ENCODE results near the gene TMEM178B.

TMEM178B gene

DNA sequence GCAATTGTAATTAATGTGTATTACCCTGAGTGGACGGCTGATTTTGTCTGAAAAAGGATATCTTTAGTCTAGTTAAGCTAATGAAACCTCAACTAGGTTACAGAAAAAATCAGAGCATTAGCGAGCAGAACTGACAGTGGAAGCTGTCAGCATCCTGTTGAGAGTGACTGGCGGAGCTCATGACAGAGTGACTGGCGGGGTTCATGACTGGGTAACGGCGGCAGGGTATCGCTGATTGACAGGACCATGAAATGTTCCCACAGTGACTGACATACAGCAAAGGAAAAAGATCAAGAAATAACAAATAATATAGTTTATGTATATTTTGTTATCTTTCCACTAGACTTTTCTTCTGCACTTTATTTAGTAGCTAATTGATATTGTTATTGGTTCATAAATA lies 274.9 kb downstream of the TMEM178B start:
- H3K4me3 ChIP-seq (ENCODE audit: low read depth, low read length) = no peak overlapping the region

DNA sequence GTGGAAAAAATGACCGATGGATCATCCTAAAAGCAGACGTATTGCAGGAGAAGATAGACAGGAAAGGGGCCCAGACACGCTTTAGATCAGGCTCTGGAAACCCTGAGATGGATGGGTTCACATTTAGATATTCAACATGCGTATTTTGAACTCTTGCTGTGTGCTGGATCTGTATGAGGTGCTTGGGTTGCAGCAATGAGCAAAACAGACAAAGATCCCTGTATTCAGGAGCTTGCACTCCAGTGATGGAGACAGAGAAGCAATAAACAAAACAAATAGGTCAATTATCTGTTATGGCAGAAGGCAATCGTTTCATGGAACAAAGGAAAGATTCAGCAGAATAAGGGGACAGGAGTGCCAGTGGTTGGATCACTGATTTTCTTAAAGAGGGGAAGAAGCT lies 275.5 kb downstream of the TMEM178B start:
- no peak overlapping the region for H3K4me3 ChIP-seq (ENCODE audit: low read depth, low read length)

DNA sequence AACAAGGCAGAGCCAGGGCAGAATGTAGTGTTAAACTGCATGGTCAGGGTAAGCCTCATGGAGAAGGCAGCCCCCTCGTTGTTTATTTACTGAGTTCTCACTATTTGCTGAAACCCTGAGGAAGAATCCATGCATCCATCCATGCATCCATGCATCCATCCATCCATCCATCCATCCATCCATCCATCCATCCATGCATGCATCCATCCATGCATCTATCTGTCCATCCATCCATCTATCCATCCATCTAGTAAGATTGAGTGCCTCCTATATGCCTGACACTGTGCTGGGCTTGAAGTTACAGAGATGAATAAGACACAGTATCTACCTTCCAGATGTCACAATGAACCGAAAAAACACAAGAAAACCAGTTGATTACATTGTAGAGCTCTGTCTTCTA lies 275.9 kb downstream of the TMEM178B start:
- no peak overlapping the region for H3K4me3 ChIP-seq (ENCODE audit: low read depth, low read length)

DNA sequence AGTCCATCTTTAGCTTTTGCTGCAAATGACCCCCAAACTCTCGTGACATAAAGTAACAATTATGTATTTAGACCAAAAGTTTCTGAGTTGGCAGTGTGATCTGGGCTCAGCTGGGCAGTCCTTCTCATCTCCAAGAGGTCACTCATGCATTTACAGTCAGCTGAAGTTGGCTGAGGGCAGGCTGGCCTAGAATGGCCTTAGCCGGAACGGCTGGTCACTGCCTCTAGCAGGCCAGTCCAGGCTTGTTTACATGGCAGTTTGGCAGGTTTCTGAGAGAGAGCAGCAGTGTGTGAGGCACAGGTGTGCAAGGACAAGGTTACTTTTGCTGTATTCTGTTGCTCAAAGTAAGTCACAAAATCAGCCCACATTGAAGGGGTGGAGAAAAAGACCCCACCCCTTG lies 277.3 kb downstream of the TMEM178B start:
- no peak overlapping the region for H3K4me3 ChIP-seq (ENCODE audit: low read depth, low read length)

DNA sequence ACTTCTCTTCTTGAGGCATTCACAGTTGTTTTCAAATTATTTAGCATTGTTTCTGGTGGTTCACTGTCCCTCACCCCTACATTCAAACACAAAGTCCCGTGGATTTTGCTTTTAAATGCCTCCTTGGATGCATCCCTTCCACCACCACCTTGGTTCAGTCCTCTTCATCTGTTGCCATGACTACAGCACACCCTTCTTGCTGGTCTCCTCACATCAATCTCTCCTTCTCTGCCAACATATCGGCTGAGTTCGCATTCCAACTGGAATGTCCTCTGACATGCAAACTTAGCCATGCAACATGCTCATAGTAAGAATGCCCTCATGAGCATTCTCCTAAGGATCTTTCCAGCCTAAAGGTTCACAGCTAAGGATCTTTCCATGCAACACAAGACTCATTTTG lies 279.1 kb downstream of the TMEM178B start:
- no peak overlapping the region for H3K4me3 ChIP-seq (ENCODE audit: low read depth, low read length)

DNA sequence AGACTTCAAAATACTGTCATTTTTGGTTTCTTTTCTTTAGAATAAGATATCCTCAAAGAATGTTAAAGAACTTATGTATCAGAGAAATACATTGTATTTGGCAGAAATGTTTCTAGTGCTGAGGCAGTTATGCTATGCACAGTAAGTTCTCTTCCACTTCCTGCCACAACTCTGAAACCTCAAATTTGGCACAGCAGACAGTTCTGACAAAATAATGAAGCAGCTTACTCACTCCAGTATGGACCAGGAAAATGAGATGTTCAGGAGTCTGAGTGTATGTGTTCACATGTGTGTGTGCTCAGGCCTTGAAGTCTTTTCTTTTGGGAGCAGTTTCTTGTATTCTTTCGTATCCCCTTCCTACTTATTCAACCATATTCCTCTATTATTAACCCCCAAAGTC lies 280.4 kb downstream of the TMEM178B start:
- H3K4me3 ChIP-seq (ENCODE audit: low read depth, low read length) = no peak overlapping the region

DNA sequence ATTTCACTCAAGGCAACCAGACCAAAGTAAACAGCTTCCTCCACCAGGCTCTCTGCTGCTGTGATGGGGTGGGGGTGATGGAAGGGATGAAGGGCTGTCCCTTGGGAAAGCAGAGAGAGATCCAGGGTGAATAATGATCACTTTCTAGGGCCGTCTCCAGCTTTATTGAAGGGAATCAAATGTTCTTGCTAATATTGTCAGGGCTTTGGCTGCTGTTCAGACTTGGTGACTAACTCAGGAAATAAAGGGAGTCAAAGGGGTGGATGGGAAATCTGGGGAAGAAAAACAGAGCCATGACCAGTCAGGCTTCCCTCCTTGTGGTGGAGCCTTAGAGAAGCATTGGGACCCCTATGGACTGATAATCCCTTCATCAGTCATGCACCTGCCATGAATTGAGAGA lies 281.2 kb downstream of the TMEM178B start:
- H3K4me3 ChIP-seq (ENCODE audit: low read depth, low read length) = no peak overlapping the region

DNA sequence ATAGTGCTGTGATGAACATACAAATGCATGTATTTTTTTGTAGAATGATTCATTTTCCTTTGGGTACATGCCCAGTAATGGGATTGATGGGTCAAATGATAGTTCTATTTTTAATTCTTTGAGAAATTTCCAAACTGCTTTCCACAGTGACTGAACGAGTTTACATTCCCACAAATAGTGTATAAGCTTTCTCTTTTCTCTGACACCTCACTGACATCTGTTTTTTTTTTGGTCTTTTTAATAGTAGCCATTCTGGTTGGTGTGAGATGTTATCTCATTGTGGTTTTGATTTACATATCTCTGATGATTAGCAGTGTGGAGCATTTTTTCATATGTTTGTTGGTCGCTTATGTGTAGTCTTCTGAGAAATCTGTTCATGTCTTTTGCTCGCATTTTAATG lies 282.3 kb downstream of the TMEM178B start:
- H3K4me3 ChIP-seq (ENCODE audit: low read depth, low read length) = no peak overlapping the region

DNA sequence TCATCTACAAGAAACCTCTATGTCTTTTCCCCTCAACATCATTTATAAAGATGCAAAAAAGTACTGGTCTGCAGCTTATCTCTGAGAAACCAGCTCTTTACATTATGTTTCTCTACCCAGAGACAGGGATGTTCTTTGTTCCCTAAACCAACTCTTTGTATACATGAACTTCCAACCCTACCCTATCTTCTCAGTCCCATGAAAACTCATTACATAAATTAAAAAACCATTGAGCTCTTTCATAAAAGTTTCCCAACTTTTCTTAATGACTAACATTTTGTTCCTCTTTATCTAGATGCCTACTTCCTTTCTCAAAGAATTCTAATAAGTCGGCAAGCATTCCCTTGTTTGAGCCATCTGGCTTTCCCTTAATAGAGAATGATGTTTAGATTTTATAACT lies 284.5 kb downstream of the TMEM178B start:
- H3K4me3 ChIP-seq (ENCODE audit: low read depth, low read length) = no peak overlapping the region

DNA sequence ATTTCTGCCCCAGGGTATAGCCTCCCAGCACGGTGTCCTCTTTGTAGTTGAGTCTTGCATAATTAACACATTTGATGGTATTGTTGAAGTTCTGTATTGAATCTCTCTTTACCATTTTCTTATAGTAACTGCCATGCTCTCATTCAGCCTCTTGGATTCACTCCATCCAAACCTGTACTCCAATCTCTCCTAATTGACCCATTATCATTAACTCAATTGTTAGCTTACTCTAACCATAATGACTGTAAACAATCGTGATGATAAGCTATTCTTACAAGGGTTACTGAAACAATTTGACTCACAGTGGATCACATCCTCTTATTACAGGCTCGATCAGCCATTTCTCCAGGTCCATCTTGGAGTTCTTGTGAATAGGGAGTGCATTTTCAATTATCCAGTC lies 285.4 kb downstream of the TMEM178B start:
- no peak overlapping the region for H3K4me3 ChIP-seq (ENCODE audit: low read depth, low read length)

DNA sequence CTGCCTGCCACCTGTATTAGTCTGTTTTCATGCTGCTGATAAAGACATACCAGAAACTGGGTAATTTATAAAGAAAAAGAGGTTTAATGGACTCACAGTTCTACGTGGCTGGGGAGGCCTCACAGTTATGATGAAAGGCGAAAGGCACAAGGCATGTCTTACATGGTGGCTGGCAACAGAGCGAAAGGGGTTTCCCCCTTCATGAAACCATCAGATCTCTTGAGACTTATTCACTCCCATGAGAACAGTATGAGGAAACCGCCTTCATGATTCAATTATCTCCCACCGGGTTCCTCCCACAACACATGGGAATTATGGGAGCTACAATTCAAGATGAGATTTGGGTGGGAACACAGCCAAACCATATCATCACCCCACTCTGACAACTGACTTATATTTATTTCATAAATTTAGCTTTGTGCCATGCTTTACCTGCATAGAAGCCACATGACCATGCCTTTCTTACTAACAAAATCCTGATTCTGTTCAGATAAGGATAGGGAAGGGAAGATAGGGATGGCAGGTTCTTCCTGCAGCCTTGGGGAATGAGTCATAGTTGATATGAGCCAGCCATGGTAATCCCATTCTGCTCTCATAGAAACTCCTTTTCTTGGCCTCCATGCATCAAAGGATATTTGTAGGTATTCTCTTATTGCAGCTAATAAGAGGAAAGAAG lies 286.0 kb downstream of the TMEM178B start:
- no peak overlapping the region for H3K4me3 ChIP-seq (ENCODE audit: low read depth, low read length)

DNA sequence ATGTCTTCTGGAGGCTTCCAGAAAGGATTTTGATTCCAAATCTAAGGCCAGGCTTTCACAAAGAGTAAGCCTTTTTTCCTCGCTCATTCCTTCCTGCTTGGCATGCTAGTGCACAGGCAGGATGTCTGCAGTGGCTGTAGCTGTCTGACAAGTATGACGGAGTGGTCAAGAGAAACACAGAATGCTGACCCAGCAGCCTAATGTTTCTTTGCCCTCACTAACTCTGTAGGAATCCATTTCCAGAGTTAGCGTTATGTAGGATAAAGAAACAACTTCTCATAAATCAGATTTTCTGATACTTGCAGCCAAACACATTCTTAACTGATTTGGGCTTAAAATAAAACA lies 286.5 kb downstream of the TMEM178B start:
- H3K4me3 ChIP-seq (ENCODE audit: low read depth, low read length) = no peak overlapping the region

DNA sequence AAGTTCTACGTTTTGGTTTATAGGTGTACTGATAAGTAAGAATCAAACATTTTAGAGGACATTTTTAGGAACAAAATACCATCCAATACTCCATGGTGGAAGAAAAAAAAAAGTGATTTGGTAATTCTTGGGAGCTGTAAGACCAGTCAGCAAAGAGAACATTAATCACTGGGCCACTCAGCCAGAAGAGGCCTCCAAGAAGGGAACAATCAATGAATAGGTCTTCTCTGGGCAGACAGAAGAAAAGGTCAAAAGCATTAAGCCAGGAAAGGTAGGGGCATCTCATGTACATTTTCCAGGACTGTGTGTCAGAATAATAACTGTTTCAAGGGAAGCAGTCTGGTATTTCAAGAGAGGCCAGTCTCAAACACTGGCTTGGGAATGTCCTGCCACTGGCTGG lies 286.9 kb downstream of the TMEM178B start:
- no peak overlapping the region for H3K4me3 ChIP-seq (ENCODE audit: low read depth, low read length)

DNA sequence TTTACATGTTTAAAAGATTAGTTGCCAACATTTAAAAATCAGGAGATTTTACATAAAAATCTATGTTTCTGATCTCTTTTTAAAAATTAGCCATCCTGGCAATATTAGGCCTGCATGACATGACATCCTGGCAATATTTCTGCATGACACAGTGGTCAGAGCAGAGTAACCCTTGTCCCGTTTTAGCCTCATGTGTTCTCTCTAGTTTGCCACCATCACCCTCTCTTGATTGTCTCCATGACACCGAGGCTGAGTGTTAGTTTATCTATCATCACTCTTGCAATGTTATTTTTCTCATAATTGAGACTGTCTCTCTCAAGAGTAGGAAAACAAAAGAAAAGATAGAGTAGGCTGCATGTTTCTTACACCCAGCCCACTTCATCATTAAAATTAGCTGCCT lies 287.6 kb downstream of the TMEM178B start:
- no peak overlapping the region for H3K4me3 ChIP-seq (ENCODE audit: low read depth, low read length)

DNA sequence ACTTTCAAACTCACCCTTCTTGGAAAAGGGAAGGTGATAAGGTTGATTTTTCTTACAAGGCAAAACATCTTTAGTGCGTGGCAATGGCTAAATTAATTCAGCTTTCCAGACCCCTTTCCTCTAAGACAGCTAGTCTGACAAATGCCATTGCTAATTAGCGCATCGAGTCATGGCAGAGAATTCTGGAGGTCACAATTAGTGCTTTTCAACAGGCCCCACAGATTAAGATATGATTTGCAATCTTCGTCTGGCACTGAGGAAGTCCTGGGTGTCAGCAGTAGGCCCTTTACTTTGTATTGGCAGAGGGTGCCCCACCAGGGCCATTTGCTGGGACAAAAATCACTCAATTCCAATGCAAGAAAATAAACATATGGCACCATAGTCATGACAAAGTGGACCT lies 288.1 kb downstream of the TMEM178B start:
- no peak overlapping the region for H3K4me3 ChIP-seq (ENCODE audit: low read depth, low read length)

DNA sequence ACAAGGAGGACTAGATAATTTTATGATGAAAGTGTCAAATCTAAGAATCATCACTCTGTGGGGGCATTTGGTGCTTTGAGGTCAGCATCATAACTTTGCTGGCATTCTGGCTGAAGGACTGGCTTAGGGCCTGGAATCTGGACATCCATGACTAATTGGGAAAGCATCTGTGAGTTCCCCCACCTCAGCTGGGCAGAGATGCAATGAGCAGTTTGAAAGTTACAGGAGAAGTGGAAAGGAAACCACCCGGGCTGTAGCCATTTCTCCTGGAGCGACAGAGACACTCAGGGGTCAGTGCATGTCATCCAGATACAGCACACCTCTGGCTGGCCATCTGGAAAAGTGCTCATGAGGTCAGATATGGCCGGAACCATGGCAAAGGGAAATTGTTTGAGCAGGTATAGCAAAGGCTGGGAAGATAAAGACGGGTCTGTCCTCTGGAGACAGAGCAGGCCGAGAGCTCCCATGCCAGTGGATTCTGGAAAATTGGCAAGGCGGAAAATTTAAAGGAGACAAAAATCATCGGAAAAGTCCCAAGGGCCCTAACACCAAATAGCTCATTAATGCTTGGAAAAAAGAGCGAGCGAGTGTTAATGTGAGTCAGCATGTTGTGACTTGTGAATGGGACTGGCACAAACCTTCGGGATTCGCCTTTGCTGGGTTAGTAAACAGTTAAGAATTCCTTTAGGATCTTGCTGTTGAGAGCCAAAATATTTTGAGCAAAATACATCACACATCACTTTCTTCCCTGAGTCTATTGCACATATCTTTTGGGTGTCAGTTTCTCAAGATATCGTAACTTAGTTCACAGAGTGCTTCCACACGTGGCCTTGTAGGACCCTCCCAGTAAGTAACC lies 288.9 kb downstream of the TMEM178B start:
- no peak overlapping the region for H3K4me3 ChIP-seq (ENCODE audit: low read depth, low read length)

DNA sequence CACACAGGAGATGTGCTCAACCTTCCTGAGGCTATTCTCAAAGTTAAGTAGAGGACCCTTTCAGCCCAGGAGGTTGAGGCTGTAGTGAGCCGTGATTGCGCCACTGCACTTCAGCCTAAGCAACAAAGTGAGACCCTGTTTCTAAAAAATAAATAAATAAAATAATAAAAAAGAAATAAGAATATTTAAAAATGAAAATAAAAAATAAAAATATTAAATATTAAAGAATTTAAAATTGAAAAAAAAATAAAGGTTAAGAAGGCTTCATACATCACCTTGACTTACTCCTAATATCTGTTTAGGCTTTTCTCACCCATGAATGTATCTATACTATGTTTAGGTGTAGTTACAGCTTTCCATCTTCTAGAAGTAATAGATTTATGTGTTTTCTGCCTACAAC lies 289.9 kb downstream of the TMEM178B start:
- no peak overlapping the region for H3K4me3 ChIP-seq (ENCODE audit: low read depth, low read length)

DNA sequence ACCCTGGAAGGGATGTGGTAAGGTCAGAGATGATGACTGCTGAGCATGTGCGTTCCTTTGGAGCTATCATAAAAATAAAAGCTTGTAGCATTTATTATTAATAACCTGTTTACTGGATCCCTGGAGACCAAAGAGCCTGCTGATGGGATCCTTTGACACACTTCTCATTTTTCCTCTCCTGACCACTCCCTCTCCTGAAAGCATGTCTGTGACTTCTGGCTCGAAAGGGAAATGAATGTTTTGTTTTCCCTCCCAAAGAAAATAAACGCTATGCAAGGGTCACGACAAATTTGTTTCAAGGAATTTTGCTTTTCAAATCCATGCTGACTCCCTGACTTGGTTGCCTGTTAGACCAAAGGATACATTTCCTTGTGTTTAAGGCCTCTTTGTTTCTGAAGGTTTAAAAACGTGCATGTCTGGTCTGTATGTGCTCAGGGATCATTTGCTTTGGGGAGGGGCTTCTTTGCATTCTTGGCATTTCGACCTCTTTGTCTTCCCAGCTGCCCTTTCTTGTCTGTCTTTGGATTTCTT lies 292.3 kb downstream of the TMEM178B start:
- H3K4me3 ChIP-seq (ENCODE audit: low read depth, low read length) = no peak overlapping the region

DNA sequence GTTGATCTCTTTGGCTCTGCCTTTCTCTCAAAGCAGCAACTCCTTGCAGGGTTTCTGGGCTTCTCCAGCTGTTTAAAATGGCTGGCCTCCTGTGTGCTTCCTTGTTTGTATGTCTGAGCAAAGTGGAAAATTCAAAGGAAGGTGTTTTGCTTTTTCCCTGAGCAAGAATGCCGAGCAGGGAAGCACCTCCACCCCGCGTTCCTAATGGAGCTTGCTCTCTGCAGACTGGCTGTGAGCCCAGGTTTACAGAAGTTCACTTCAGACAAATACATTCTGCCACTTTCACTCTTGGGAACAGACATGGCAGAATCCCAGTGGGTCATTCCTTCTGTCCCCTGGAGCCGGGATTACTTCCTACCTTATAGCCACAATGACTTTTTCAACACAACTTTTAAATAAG lies 295.6 kb downstream of the TMEM178B start:
- no peak overlapping the region for H3K4me3 ChIP-seq (ENCODE audit: low read depth, low read length)

DNA sequence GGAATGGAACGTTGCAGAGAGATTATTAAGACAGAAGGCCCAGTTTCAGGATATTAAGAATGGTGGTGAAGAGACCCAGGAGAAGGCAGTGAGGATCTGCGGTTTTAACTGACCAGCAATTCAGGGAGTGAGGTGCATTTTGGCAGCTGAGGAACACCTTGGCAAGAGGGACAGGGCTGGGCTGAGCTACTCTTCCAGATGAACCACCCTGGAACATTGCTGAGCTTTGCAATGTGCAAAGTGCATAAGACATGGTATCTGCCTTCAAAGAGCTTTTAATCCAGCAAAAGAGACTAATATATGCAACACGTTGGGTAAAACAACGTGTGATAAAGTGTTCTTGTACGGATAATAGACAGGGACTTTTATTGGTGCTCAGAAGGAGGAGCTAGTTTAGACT lies 296.3 kb downstream of the TMEM178B start:
- no peak overlapping the region for H3K4me3 ChIP-seq (ENCODE audit: low read depth, low read length)

DNA sequence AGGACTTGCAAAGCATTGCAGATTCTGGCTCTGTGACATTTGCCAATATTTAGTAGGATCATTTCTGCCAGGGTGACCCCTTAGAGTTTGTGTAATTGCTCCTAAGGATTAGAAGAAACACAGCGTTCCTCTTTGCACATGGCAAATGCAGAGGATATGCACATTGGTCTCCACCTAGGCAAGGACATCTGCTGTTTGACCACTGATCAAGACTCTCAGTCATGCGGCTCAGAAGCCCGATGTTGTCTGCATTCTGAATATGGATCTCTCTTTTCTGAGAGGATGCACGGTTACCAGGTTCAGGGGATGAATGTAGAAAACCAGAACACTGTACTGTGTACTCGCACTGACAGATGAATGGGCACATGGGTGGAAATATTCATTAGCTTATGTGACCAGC lies 296.8 kb downstream of the TMEM178B start:
- H3K4me3 ChIP-seq (ENCODE audit: low read depth, low read length) = no peak overlapping the region

DNA sequence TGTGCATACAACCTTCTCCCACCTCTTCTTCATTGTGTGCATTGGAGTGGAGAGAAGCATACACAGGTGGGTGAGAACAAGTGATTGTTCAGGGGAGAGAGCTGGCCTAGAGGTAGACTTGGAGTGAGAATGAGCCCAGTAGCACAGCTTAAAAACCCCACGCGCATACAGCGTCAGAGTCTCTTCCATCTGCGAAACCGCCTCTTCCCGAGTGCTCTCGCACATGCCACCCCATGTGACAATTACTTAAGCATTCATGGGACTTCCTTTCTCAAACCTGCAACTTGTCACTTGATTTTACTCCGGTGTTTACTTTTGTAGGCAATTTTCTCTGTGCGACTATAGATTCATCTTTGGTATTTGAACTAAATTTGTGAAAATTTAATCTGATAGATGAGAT lies 300.6 kb downstream of the TMEM178B start:
- H3K4me3 ChIP-seq (ENCODE audit: low read depth, low read length) = no peak overlapping the region

All from iPS-11a (cell line).